Smooth muscle cell (in vitro differentiated cells): Measurements from ENCODE around the gene FHIT. TPM values are rescaled to one million over a fixed set of nuclear protein-coding genes. Genes with fewer than 3 reads are reported as not detected.
"Not testable (repeated sequence)": the region's sequence is repeated elsewhere in the genome, so short reads cannot be mapped to it uniquely, and the experiment has no call there.

ENCODE experiments used
- DNase-seq: peaks from one replicate; lab custom pipeline; 2025; ENCODE audit not compliant: unreplicated experiment; lab: John Stamatoyannopoulos, UW
- H2AFZ ChIP-seq: fragments of 200-600 bp; sonication (generic); 2 replicates; pipeline ENCODE4 v1.6.0; 2016; ENCODE audit warnings: antibody characterized with exemption, low read depth, mild to moderate bottlenecking
- H3F3A ChIP-seq: fragments of 200-600 bp; sonication (generic); 2 replicates; pipeline ENCODE4 v1.6.0; 2017; ENCODE audit warnings: antibody characterized with exemption, low read depth
- H3K27ac ChIP-seq: fragments of 200-600 bp; sonication (generic); 2 replicates; pipeline ENCODE4 v1.5.1; 2016; ENCODE audit warnings: low read depth, mild to moderate bottlenecking
- H3K27me3 ChIP-seq: fragments of 200-600 bp; sonication (generic); 2 replicates; pipeline ENCODE4 v1.6.1; 2016; ENCODE audit warnings: low read depth, mild to moderate bottlenecking
- H3K36me3 ChIP-seq: fragments of 200-600 bp; sonication (generic); 2 replicates; pipeline ENCODE4 v1.5.1; 2016; ENCODE audit warnings: low read depth
- H3K4me1 ChIP-seq: fragments of 200-600 bp; sonication (generic); 2 replicates; pipeline ENCODE4 v1.5.1; 2016; ENCODE audit warnings: low read depth
- H3K4me2 ChIP-seq: fragments of 200-600 bp; sonication (generic); 2 replicates; pipeline ENCODE4 v1.6.0; 2016; ENCODE audit warnings: mild to moderate bottlenecking
- H3K4me3 ChIP-seq: fragments of 200-600 bp; sonication (generic); 2 replicates; pipeline ENCODE4 v1.5.1; 2016; ENCODE audit warnings: mild to moderate bottlenecking
- H3K79me2 ChIP-seq: fragments of 200-600 bp; sonication (generic); 2 replicates; pipeline ENCODE4 v1.6.0; 2016; ENCODE audit warnings: low read depth, mild to moderate bottlenecking
- H3K9ac ChIP-seq: fragments of 200-600 bp; sonication (generic); 2 replicates; pipeline ENCODE4 v1.6.0; 2016; ENCODE audit warnings: low read depth
- H3K9me3 ChIP-seq: fragments of 200-600 bp; sonication (generic); replicated peaks from 2 replicates; pipeline ENCODE4 v1.5.1; 2016; ENCODE audit warnings: low read depth
- H4K20me1 ChIP-seq: fragments of 200-600 bp; sonication (generic); 2 replicates; pipeline ENCODE4 v1.6.0; 2016; ENCODE audit warnings: low read depth
- WGBS: methylation state at CpG from one replicate; pipeline ENCODE4 v1.1.7; 2016; ENCODE audit warnings: low lambda C conversion rate; 5-methylcytosine and 5-hydroxymethylcytosine counted together
- polyA plus RNA-seq: library from polyadenylated mRNA; unstranded; fragments of >200 nt; fragmentation: Nextera tagmentation; extraction: Ambion mirVana; gene quantifications from 2 replicates; pipeline ENCODE4 v1.2.1, GENCODE V29; 2016
- total RNA-seq: library from RNA; depleted of rRNA; stranded (reverse); fragments of >200 nt; gene quantifications from 2 replicates; pipeline ENCODE4 v1.2.3, GENCODE V29; 2014
- TF ChIP-seq, protein P1 (sequence below): fragments of 200-600 bp; sonication (generic); IDR thresholded peaks from 2 replicates; pipeline ENCODE4 v1.5.1; 2017; ENCODE audit warnings: borderline replicate concordance, mild to moderate bottlenecking, antibody characterized with exemption; ENCODE audit not compliant: insufficient read depth, poor library complexity, severe bottlenecking

FHIT gene
- total and polyA plus RNA-seq, 2 experiments from 2014 or later, result 5.9 to 6.7 TPM

DNA sequence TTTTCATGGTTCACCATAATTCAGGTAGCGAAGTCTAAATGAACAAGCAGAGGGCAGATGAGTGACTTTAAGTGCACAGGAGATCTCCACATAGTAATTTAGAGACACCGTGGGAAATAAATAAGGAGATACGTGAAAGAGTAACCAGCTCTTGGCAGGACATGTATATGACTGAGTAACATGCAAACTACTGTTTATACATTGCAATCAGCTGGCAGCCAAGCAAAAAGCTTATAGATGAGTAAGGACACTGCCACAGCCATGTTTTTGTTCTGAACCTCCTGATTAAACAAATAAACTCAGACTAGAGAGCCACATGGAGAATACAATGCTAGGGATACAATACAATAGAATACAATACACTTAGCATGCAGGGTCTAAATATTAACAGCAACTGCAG is 252.4 kb downstream of the FHIT start:
- 90% methylated on average over 3 of the region's 3 CpGs for WGBS
- Histone ChIP-seq H3F3A (no peaks in the 10 kb centered on the region), H3K4me1 (no peaks in the 10 kb centered on the region), H3K36me3 (no peaks in the 10 kb centered on the region), H3K79me2 (no peaks in the 10 kb centered on the region), H3K4me3 (no peak overlapping the region), H3K27ac (no peak overlapping the region), H3K9ac (no peak overlapping the region), H3K4me2 (no peak overlapping the region), H3K27me3 (no peaks in the 10 kb centered on the region), H4K20me1 (no peaks in the 10 kb centered on the region), H2AFZ (no peak overlapping the region), H3K9me3 (no peaks in the 10 kb centered on the region)
- no peak for DNase-seq
- TF ChIP-seq, protein P1, sequence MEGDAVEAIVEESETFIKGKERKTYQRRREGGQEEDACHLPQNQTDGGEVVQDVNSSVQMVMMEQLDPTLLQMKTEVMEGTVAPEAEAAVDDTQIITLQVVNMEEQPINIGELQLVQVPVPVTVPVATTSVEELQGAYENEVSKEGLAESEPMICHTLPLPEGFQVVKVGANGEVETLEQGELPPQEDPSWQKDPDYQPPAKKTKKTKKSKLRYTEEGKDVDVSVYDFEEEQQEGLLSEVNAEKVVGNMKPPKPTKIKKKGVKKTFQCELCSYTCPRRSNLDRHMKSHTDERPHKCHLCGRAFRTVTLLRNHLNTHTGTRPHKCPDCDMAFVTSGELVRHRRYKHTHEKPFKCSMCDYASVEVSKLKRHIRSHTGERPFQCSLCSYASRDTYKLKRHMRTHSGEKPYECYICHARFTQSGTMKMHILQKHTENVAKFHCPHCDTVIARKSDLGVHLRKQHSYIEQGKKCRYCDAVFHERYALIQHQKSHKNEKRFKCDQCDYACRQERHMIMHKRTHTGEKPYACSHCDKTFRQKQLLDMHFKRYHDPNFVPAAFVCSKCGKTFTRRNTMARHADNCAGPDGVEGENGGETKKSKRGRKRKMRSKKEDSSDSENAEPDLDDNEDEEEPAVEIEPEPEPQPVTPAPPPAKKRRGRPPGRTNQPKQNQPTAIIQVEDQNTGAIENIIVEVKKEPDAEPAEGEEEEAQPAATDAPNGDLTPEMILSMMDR, result no peak

DNA sequence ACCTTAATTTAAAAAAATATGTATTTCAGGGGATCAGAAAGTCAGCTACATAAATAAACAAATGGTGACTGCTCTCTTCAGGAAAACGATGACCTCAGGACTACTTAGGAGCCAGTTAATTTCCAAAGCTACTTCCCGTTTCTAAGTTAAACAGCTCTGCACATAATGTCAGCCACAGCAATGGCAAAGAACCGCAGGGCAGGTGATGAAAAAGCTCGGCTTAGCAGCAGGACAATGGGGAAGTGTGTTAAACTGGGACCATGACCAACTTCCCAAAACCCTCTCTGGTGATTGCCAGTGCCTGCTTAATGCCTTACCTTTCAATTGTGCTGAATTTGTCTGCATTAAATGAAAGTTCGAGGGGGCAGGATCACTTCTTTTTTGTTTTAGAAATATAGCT is 258.9 kb downstream of the FHIT start:
- DNase-seq, result no peak
- 84% methylated on average over 5 of the region's 5 CpGs for WGBS
- Histone ChIP-seq H3K27me3 (no peaks in the 10 kb centered on the region), H3K9ac (no peak overlapping the region), H2AFZ (no peak overlapping the region), H4K20me1 (no peaks in the 10 kb centered on the region), H3K27ac (no peak overlapping the region), H3K79me2 (no peaks in the 10 kb centered on the region), H3K4me1 (no peaks in the 10 kb centered on the region), H3K4me2 (no peak overlapping the region), H3K9me3 (peaks cover 6% of the 10 kb centered on the region), H3F3A (no peaks in the 10 kb centered on the region), H3K36me3 (no peaks in the 10 kb centered on the region), H3K4me3 (no peak overlapping the region)
- TF ChIP-seq, protein P1, result no peak

DNA sequence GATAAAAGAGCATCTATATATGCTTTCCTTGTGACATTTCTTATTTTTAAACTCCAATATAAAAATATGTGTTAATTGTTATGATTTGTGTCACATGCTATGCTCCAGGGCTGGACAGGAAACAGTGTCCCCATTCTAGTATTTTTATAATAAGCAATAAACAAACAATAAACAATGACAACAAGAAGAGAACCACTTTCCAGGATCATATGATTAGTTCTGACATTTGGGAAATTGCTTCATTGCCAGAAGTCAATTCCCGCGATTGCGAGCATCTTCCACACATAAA is 260.9 kb downstream of the FHIT start:
- Histone ChIP-seq H3K36me3 (no peaks in the 10 kb centered on the region), H2AFZ (no peak overlapping the region), H3F3A (no peaks in the 10 kb centered on the region), H4K20me1 (no peaks in the 10 kb centered on the region), H3K27ac (no peak overlapping the region), H3K9ac (no peak overlapping the region), H3K79me2 (no peaks in the 10 kb centered on the region), H3K27me3 (no peaks in the 10 kb centered on the region), H3K4me3 (no peak overlapping the region), H3K4me1 (no peaks in the 10 kb centered on the region), H3K9me3 (peaks cover 6% of the 10 kb centered on the region), H3K4me2 (no peak overlapping the region)
- TF ChIP-seq, protein P1, result no peak
- WGBS, result 94% methylated on average over 3 of the region's 3 CpGs
- DNase-seq, result no peak

DNA sequence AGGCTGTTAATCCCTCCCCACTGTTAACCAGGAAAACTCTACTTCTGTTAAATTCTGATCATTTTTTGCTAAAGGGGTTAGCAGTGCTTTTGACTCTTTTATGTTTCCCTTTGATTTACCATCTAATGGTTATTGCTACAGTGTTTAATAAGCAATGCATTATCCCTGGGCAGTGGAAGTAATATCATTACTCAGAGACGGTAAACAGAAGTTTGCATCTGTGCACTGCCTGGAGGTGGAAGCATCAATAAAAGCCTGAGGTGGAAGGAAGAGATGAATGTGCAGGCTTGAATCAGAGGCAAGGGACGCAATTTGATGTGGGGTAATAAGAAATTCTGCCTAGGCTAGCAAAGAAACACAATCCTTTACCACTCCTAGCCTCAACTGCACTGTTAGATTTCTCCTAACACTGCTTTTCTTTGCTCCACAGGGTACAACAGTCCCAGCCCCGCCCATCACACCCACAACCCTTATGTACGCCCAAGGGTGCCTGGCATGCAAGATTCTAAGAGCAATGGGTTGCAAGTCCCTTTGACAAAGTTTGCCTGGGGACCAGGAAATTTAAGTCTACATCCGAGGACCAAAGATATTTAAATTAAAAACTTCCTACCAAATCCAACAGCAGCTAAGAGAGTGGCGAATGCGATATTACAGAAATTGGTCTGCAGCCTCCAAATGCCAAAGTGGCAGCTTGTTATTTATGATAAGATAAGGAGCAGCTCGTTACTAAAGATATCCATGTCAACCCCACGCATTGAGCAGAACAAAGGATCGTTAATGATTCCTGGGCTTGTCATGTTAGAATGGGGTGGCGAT is 261.4 kb downstream of the FHIT start:
- no peak for DNase-seq
- peaks cover 6% of the 10 kb centered on the region for H3K9me3 ChIP-seq
- H3K79me2 ChIP-seq, result no peaks in the 10 kb centered on the region
- TF ChIP-seq, protein P1, result no peak
- H4K20me1 ChIP-seq, result no peaks in the 10 kb centered on the region
- H3K9ac ChIP-seq, result no peak overlapping the region
- H3K27me3 ChIP-seq, result no peaks in the 10 kb centered on the region
- H3K4me2 ChIP-seq, result no peak overlapping the region
- H3K27ac ChIP-seq, result no peak overlapping the region
- H3K4me1 ChIP-seq, result no peaks in the 10 kb centered on the region
- WGBS, result 72% methylated on average over 11 of the region's 11 CpGs
- H3F3A ChIP-seq, result no peaks in the 10 kb centered on the region
- H3K36me3 ChIP-seq, result no peaks in the 10 kb centered on the region
- no peak overlapping the region for H3K4me3 ChIP-seq
- no peak overlapping the region for H2AFZ ChIP-seq

DNA sequence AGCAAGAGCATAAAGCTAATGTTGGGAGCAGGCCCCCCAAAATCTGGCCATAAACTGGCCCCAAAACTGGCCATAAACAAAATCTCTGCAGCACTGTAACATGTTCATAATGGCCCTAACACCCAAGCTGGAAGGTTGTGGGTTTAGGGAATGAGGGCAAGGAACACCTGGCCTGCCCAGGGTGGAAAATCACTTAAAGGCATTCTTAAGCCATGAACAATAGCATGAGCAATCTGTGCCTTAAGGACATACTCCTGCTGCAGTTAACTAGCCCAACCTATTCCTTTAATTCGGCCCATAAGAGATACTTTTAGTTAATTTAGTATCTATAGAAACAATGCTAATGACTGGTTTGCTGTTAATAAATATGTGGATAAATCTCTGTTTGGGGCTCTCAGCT is 264.1 kb downstream of the FHIT start:
- DNase-seq, H3K4me1 ChIP-seq, H3K9ac ChIP-seq, H3K27me3 ChIP-seq, H3K79me2 ChIP-seq, H3K4me2 ChIP-seq, H3K4me3 ChIP-seq, H3K36me3 ChIP-seq, H3K27ac ChIP-seq, H3F3A ChIP-seq, H2AFZ ChIP-seq, H3K9me3 ChIP-seq, H4K20me1 ChIP-seq: not testable (repeated sequence)
- 87% methylated on average over 1 of the region's 1 CpG for WGBS
